ENCODE data around the gene HDGFL1.

The HDGFL1 gene

GRCh38 chr6:22570185-22570551 is 802 bp downstream of the HDGFL1 start:
- H3K4me3 ChIP-seq (ENCODE audit: low read depth, low read length) = no peak overlapping the region
- DNase-seq (ENCODE audit: low read depth) = no peak
- TF ChIP-seq CTCF (IDR thresholded peaks at IDR 0.05; ENCODE audit: insufficient read depth, low read depth, low read length, missing control alignments) = no peak

- no peak for DNase-seq (ENCODE audit: low read depth)
- no peak overlapping the region for H3K4me3 ChIP-seq (ENCODE audit: low read depth, low read length)
- TF ChIP-seq CTCF (IDR thresholded peaks at IDR 0.05; ENCODE audit: insufficient read depth, low read depth, low read length, missing control alignments) = no peak
These were observed 5.8 kb downstream of the HDGFL1 start for GRCh38 chr6:22575190-22575589.

GRCh38 chr6:22579439-22579838 is 10.1 kb downstream of the HDGFL1 start:
- no peak for DNase-seq (ENCODE audit: low read depth)
- no peak for TF ChIP-seq CTCF (IDR thresholded peaks at IDR 0.05; ENCODE audit: insufficient read depth, low read depth, low read length, missing control alignments)
- no peak overlapping the region for H3K4me3 ChIP-seq (ENCODE audit: low read depth, low read length)

GRCh38 chr6:22580337-22580736 is 11.0 kb downstream of the HDGFL1 start:
- no peak for TF ChIP-seq CTCF (IDR thresholded peaks at IDR 0.05; ENCODE audit: insufficient read depth, low read depth, low read length, missing control alignments)
- no peak overlapping the region for H3K4me3 ChIP-seq (ENCODE audit: low read depth, low read length)
- DNase-seq (ENCODE audit: low read depth) = no peak

- DNase-seq (ENCODE audit: low read depth) = peak; percentile 7
- H3K4me3 ChIP-seq (ENCODE audit: low read depth, low read length) = no peak overlapping the region
- no peak for TF ChIP-seq CTCF (IDR thresholded peaks at IDR 0.05; ENCODE audit: insufficient read depth, low read depth, low read length, missing control alignments)
These were observed 13.2 kb downstream of the HDGFL1 start for GRCh38 chr6:22582417-22583205.

- no peak for TF ChIP-seq CTCF (IDR thresholded peaks at IDR 0.05; ENCODE audit: insufficient read depth, low read depth, low read length, missing control alignments)
- DNase-seq (ENCODE audit: low read depth) = peak; percentile 43
- H3K4me3 ChIP-seq (ENCODE audit: low read depth, low read length) = peak overlapping the region; percentile 7
These were observed 13.9 kb downstream of the HDGFL1 start for GRCh38 chr6:22583230-22583629.

- H3K4me3 ChIP-seq (ENCODE audit: low read depth, low read length) = no peak overlapping the region
- no peak for DNase-seq (ENCODE audit: low read depth)
- no peak for TF ChIP-seq CTCF (IDR thresholded peaks at IDR 0.05; ENCODE audit: insufficient read depth, low read depth, low read length, missing control alignments)
These were observed 14.6 kb downstream of the HDGFL1 start for GRCh38 chr6:22583927-22584326.

Data from GM12865 (cell line).